ENCODE results near the gene ZNF25.
"Not testable (repeated sequence)": the region's sequence is repeated elsewhere in the genome, so short reads cannot be mapped to it uniquely, and the experiment has no call there.

Gene ZNF25

GRCh38 chr10:37947526-37947925, 28.9 kb downstream of the ZNF25 start:
- no peak for DNase-seq (ENCODE audit: low read depth)

GRCh38 chr10:37937864-37938263, 38.6 kb downstream of the ZNF25 start:
- no peak for DNase-seq (ENCODE audit: low read depth)

GRCh38 chr10:37934791-37935190, 41.7 kb downstream of the ZNF25 start:
- no peak for DNase-seq (ENCODE audit: low read depth)

GRCh38 chr10:37930423-37930822, 46.0 kb downstream of the ZNF25 start:
- no peak for DNase-seq (ENCODE audit: low read depth)

GRCh38 chr10:37908165-37908564, 68.3 kb downstream of the ZNF25 start:
- DNase-seq (ENCODE audit: low read depth) = not testable (repeated sequence)

GRCh38 chr10:37906382-37906781, 70.1 kb downstream of the ZNF25 start:
- DNase-seq (ENCODE audit: low read depth) = no peak

Data from T follicular helper cell (primary cell).